ENCODE measurements around the gene CHMP1A.

GRCh38 chr16:89621136-89621697, 36.3 kb downstream of the CHMP1A start:
- TF ChIP-seq EZH2 (IDR thresholded peaks at IDR 0.05; ENCODE audit: low read length, missing control alignments) = no peak
- TF ChIP-seq CTCF (conservative IDR thresholded peaks at IDR 0.05 in 1 of 2, IDR thresholded peaks at IDR 0.05 in 1 of 2; ENCODE audit: low read depth in 1 of 2, low read length in 2 of 2) = no peak
